Measurements from ENCODE around the gene SLC8A2. TPM values are rescaled to one million over a fixed set of nuclear protein-coding genes. Genes with fewer than 3 reads are reported as not detected.

The SLC8A2 gene
- total and polyA plus RNA-seq, 10 of the 15 experiments (the other 5 are each of a cell fraction or from before 2014, with no cell fraction given), result not detected

GRCh38 chr19:47415953-47416642 lies 55.6 kb downstream of the SLC8A2 start:
- FAIRE-seq, result no peak
- no peak for ATAC-seq
- H3K4me1 ChIP-seq (ENCODE audit: control insufficient read depth, insufficient read depth, low read length), result no peaks in the 10 kb centered on the region; the same call in 1 of the 2 replicates
- no peak overlapping the region for H3K9ac ChIP-seq (ENCODE audit: control insufficient read depth, insufficient read depth, low read length)
- intact Hi-C loops (cut with micrococcal nuclease; ENCODE audit: unreplicated experiment) (no loop called here), in situ Hi-C loops (cut with MboI) (no loop called here)
- H3K4me3 ChIP-seq, result no peak overlapping the region
- 51% methylated on average over 21 of the region's 21 CpGs for WGBS (ENCODE audit: insufficient coverage, insufficient replicate concordance, low lambda C conversion rate, missing lambda C conversion rate)
- ChIA-PET POLR2A (no interaction called here), RAD21 (ENCODE audit: unreplicated experiment) (no interaction called here), CTCF (interaction anchor here (1.5 kb wide), 1 partner anchor 131 kb away, joined by 4 read pairs; no protein-coding TSS in a partner anchor), SMC1A (ENCODE audit: uncharacterized antibody, unreplicated experiment) (interaction anchor here (1.0 kb wide), 1 partner anchor 17 kb away, joined by 3 read pairs; no protein-coding TSS in a partner anchor)
- H4K20me1 ChIP-seq (ENCODE audit: control insufficient read depth, insufficient read depth), result no peaks in the 10 kb centered on the region
- no peaks in the 10 kb centered on the region for H3K36me3 ChIP-seq (ENCODE audit: control insufficient read depth in 2 of 2, insufficient read depth in 2 of 2, low read length in 1 of 2)
- H3K27ac ChIP-seq (ENCODE audit: control insufficient read depth, insufficient read depth), result no peak overlapping the region
- BruUV-seq (replicated peaks), result no TSS peak
- no peak overlapping the region for H3K4me2 ChIP-seq (ENCODE audit: control insufficient read depth, insufficient read depth)
- no peak overlapping the region for H2AFZ ChIP-seq (ENCODE audit: control insufficient read depth, low read depth, low read length)
- peaks cover 12 to 15% of the 10 kb centered on the region in 2 experiments for H3K27me3 ChIP-seq (replicated peaks in 1 of 2; ENCODE audit: control insufficient read depth in 2 of 2, insufficient read depth in 2 of 2, low read length in 1 of 2)
- TF ChIP-seq EGR1 (IDR thresholded peaks at IDR 0.05; ENCODE audit: borderline replicate concordance in 1 of 2, low read depth in 2 of 2, low read length in 2 of 2) (no peak), NRF1 (conservative IDR thresholded peaks at IDR 0.05; ENCODE audit: low read depth, low read length) (no peak), POLR2A (IDR thresholded peaks at IDR 0.05; ENCODE audit: low read depth, low read length) (no peak), MTA3 (IDR thresholded peaks at IDR 0.05; ENCODE audit: borderline replicate concordance, low read length) (no peak), JUND (IDR thresholded peaks at IDR 0.05; ENCODE audit: low read depth, low read length) (no peak), ETV6 (conservative IDR thresholded peaks at IDR 0.05 in 1 of 2, IDR thresholded peaks at IDR 0.05 in 1 of 2; ENCODE audit: borderline replicate concordance in 1 of 2, low read depth in 1 of 2) (no peak), SIN3A (IDR thresholded peaks at IDR 0.05; ENCODE audit: low read depth, low read length) (no peak)
- TF ChIP-seq, protein P1, sequence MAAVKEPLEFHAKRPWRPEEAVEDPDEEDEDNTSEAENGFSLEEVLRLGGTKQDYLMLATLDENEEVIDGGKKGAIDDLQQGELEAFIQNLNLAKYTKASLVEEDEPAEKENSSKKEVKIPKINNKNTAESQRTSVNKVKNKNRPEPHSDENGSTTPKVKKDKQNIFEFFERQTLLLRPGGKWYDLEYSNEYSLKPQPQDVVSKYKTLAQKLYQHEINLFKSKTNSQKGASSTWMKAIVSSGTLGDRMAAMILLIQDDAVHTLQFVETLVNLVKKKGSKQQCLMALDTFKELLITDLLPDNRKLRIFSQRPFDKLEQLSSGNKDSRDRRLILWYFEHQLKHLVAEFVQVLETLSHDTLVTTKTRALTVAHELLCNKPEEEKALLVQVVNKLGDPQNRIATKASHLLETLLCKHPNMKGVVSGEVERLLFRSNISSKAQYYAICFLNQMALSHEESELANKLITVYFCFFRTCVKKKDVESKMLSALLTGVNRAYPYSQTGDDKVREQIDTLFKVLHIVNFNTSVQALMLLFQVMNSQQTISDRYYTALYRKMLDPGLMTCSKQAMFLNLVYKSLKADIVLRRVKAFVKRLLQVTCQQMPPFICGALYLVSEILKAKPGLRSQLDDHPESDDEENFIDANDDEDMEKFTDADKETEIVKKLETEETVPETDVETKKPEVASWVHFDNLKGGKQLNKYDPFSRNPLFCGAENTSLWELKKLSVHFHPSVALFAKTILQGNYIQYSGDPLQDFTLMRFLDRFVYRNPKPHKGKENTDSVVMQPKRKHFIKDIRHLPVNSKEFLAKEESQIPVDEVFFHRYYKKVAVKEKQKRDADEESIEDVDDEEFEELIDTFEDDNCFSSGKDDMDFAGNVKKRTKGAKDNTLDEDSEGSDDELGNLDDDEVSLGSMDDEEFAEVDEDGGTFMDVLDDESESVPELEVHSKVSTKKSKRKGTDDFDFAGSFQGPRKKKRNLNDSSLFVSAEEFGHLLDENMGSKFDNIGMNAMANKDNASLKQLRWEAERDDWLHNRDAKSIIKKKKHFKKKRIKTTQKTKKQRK (IDR thresholded peaks at IDR 0.05; ENCODE audit: low read depth, low read length), result no peak
- H3K9me3 ChIP-seq (replicated peaks; ENCODE audit: control insufficient read depth, insufficient read depth, low read length), result no peaks in the 10 kb centered on the region
- no peak for DNase-seq (ENCODE audit: low read depth, low spot score)
- no peaks in the 10 kb centered on the region for H3K79me2 ChIP-seq (ENCODE audit: control insufficient read depth, insufficient read depth, low read length)
